GM21367 (cell line): Measurements from ENCODE around the gene GSDME.
A peak's percentile ranks its signal among the peaks of the same experiment; 100 is the strongest.

Experiments
- ATAC-seq: cut with Tn5 transposase; IDR thresholded peaks from one replicate; pipeline ENCODE4 v1.9.1; 2021; ENCODE audit not compliant: unreplicated experiment

The GSDME gene

GRCh38 chr7:24659505-24659904 is 97.8 kb downstream of the GSDME start:
- ATAC-seq = peak; percentile 85

- no peak for ATAC-seq
Observed at GRCh38 chr7:24657980-24658379, 99.3 kb downstream of the GSDME start.

GRCh38 chr7:24656608-24657007 is 100.7 kb downstream of the GSDME start:
- no peak for ATAC-seq

DNA sequence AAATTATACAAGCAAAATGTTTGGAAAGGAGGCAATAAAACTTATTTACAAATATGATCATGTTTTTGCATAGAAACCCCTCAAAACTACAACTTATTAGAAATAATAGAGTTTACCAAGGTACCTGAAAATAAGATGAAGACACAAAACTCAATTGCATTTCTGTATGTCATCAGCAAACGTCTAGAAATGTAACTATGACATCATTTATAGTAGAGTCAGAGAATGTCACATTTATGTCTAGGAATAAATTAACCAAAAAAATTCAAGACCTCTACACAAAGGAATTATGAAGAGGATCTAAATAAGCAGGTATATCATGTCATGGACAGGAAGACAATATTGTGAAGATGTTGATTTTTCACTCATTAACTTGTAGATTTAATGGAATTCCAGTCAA is 103.0 kb downstream of the GSDME start:
- ATAC-seq = no peak

- no peak for ATAC-seq
Observed at GRCh38 chr7:24653316-24654085, 103.8 kb downstream of the GSDME start.

DNA sequence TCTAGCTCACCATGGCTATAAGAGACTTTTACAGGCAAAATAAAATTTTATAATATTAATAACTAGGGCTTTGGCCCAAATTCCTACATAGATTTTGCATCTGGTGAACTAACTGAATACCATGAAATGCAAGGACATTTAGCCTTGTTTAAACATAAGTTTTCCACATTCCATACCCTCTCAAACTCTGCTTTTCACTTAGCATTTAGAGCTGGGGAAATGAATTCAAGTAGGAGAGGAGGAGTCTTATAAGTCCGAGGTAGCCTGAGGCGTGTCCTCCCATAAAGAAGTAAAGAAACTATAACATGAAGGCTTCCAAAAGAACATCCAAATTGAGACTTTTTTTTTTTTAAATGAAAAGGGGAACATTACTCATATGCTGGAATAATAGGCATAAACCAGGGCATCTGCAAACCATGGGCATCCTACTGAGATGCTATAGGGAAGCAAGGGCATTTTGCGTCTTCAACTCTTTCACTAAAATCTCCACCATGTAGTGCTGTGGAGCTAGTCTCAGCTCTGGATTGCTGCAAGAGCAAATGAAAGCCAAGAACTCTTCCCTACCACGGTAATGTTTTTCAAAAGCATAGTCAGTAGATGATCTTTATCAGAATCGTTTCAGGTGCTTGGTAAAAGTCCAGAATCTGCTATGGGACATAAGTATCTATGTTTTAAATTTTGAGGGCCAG is 104.9 kb downstream of the GSDME start:
- no peak for ATAC-seq
